Measurements from ENCODE around the gene DUOX1. TPM values are rescaled to one million over a fixed set of nuclear protein-coding genes. Genes with fewer than 3 reads are reported as not detected.

DUOX1 gene
- total and polyA plus RNA-seq, 2 of the 13 experiments (the other 11 are each of a cell fraction or from before 2014, with no cell fraction given): 0.03 TPM; not detected in 1

GRCh38 chr15:45200001-45200798 is 70.4 kb downstream of the DUOX1 start (continued):
- TF ChIP-seq PTBP1 (IDR thresholded peaks at IDR 0.05; ENCODE audit: low read depth, low read length, poor library complexity, severe bottlenecking): no peak
- TF ChIP-seq FOXJ3 (CRISPR knock-in tag; IDR thresholded peaks at IDR 0.05; ENCODE audit: borderline replicate concordance): peak; percentile 86
- no peak for TF ChIP-seq HMGXB3 (CRISPR knock-in tag; IDR thresholded peaks at IDR 0.05; ENCODE audit: borderline replicate concordance)
- peak; percentile 66; the same call in 1 of the 2 replicates for TF ChIP-seq ZNF615 (CRISPR knock-in tag; IDR thresholded peaks at IDR 0.05; ENCODE audit: borderline replicate concordance)
- peak; percentile 73; the same call in 1 of the 2 replicates for TF ChIP-seq ZNF747 (CRISPR knock-in tag; IDR thresholded peaks at IDR 0.05; ENCODE audit: borderline replicate concordance)
- peak; percentile 44; the same call in 1 of the 2 replicates for TF ChIP-seq ZNF724P (CRISPR knock-in tag; IDR thresholded peaks at IDR 0.05; ENCODE audit: borderline replicate concordance)
- TF ChIP-seq ZBED4 (CRISPR knock-in tag; IDR thresholded peaks at IDR 0.05; ENCODE audit: borderline replicate concordance): peak; percentile 26; the same call in 1 of the 2 replicates
- TF ChIP-seq TRIM22 (IDR thresholded peaks at IDR 0.05): no peak
- TF ChIP-seq ZNF629 (CRISPR knock-in tag; conservative IDR thresholded peaks at IDR 0.05): peak; percentile 41
- peak; percentile 80; the same call in 1 of the 2 replicates for TF ChIP-seq ZNF12 (CRISPR knock-in tag; IDR thresholded peaks at IDR 0.05)
- TF ChIP-seq RAD21 (CRISPR knock-in tag; IDR thresholded peaks at IDR 0.05): 0 out of 2 replicates have a peak, but pooled peaks have one; percentile 14
- no peak for TF ChIP-seq ZNF18 (CRISPR knock-in tag; IDR thresholded peaks at IDR 0.05; ENCODE audit: insufficient replicate concordance)
- peak; percentile 62 for TF ChIP-seq RBM39 (IDR thresholded peaks at IDR 0.05; ENCODE audit: low read depth, low read length, poor library complexity, severe bottlenecking)
- TF ChIP-seq ZBTB34 (CRISPR knock-in tag; IDR thresholded peaks at IDR 0.05): peak; percentile 78; the same call in 1 of the 2 replicates
